Thoracic aorta endothelial cell (primary cell): ENCODE measurements around the gene CYP1A1. TPM values are rescaled to one million over a fixed set of nuclear protein-coding genes. Genes with fewer than 3 reads are reported as not detected.

Source experiments
- total RNA-seq: library from RNA; depleted of rRNA; stranded (reverse); fragments of >200 nt; gene quantifications from 2 replicates; pipeline ENCODE4 v1.2.3, GENCODE V29; 2012

CYP1A1 gene
- 0.93 and 4.5 TPM in 2 replicates for total RNA-seq

DNA sequence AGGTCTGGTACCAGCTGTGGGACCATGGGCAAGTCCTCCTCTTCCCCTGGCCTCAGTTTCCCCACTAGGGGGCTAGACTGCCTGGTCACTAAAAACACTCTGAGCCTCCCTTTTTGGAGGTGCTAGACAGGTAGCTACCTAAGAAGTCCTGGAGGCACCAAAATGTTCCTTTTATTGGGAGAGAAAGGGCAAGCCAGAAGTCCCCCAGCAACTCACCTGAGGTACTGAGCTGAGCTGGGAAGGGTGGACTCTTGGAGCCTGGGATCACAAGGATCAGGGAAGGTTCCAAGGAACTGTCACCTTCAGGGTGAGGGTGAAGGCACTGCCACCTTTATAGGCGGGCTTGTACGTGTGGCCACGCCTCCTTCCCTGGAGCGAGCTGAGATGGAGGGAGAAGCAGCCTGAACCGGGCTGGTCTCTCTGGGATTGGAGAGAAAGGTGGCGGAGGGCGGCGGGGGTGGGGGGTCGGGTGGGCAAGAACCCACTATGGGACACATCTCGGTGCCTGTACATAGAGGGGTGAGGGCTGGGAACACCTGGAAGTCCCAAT lies at the start of gene CYP1A1:
Gene CYP1A1 (minus strand): TSS at position 304 of the 550 bp plus-strand sequence. CDS start 2,431 bp downstream, outside the sequence.

DNA sequence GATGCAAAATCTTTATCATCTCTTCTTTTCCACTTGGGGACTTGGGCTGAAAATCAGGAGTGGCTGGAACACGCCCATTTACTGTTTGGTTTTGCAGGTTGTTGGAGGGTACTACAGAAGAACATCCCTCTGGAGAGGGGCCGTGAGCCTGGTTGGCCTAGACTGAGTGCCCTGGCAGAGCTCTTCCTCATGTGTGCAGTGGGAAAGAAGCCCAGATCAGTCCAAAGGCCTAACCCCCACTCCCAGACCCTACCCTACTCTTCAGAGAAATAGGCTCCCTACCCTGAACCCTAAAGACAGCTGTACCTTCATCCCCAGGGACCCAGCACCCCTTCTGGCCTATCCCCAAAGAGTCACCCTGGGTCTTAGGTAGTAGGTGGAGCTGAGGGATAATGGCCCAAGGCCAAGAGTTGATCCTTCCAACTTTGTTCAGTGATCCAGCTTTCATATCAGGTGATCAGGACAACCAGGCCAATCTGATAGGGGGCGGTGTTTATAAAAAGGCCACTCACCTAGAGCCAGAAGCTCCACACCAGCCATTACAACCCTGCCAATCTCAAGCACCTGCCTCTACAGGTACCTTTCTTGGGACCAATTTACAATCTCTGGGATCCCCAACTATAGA lies 23.1 kb upstream of the CYP1A1 start, which contains the start of gene CYP1A2:
Gene CYP1A2 (plus strand): TSS at position 524 of the 625 bp plus-strand sequence. CDS start 894 bp downstream, outside the sequence.

DNA sequence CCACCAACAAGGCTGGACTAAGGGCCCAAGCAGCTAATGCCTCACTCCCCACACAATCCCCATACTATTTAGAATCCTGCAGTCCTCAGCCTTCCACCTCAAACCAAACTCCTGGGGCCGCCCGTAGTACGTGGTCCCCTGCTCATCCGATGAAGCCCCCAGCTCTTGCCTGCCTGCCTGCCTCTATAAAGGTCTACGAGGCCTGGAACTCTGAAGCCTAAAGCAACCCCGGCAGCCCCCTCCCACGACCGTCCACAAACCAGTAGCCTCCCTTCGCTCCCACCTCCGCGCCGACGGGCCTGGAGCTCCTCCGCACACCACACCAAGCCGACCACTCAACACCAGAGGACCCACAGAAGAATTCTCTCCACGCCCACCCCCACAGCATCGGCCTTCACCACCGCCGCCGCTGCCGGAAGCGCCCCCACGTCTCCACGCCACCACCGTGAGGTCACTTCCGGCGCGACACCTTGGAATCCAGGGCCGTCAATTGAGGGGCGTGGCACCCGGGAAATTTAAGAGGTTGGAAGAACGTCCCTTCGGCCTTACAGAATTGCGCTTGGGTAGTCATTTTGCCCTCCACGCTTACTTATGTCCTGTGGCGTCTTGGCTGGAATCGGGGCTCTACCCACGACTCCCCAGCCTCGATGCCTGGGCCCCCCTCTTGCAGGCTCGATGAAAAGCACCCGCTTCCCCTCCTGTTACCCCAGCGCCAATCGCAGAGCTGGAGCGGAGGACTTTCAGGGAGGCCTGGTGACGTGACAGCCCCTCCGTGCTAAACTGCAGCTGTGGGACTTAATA lies 29.5 kb downstream of the CYP1A1 start, which contains the start of gene EDC3:
Gene EDC3 (minus strand): TSS at position 428 of the 801 bp plus-strand sequence. CDS start 20,900 bp downstream, outside the sequence.

Other genes starting within 250 kb of the CYP1A1 start
- 4.1 and 6.5 TPM in 2 replicates for gene ARID3B, start 184.3 kb downstream of the CYP1A1 start, total RNA-seq
- gene CLK3, start 109.7 kb downstream of the CYP1A1 start, total RNA-seq, result 41.5 and 67.8 TPM in 2 replicates
- 18.3 and 20.1 TPM in 2 replicates for gene EDC3, start 29.5 kb downstream of the CYP1A1 start, total RNA-seq
- not detected in 2 replicates for gene CYP1A2, start 23.3 kb upstream of the CYP1A1 start, total RNA-seq
- gene CSK, start 56.6 kb upstream of the CYP1A1 start, total RNA-seq, result 37.5 and 47.6 TPM in 2 replicates
- gene LMAN1L, start 87.3 kb upstream of the CYP1A1 start, total RNA-seq, result under 0.01 and 0.07 TPM in 2 replicates
- gene CPLX3, start 101.1 kb upstream of the CYP1A1 start, total RNA-seq, result not detected in 2 replicates
- gene ULK3, start 117.6 kb upstream of the CYP1A1 start, total RNA-seq, result 23.4 and 23.8 TPM in 2 replicates
- gene SCAMP2, start 147.8 kb upstream of the CYP1A1 start, total RNA-seq, result 32.3 and 36.0 TPM in 2 replicates
- 55.3 and 71.4 TPM in 2 replicates for gene MPI, start 164.5 kb upstream of the CYP1A1 start, total RNA-seq
- gene FAM219B, start 181.3 kb upstream of the CYP1A1 start, total RNA-seq, result 36.8 and 37.6 TPM in 2 replicates
- 83.5 and 88.3 TPM in 2 replicates for gene COX5A, start 212.5 kb upstream of the CYP1A1 start, total RNA-seq
- 16.2 and 20.9 TPM in 2 replicates for gene RPP25, start 231.2 kb upstream of the CYP1A1 start, total RNA-seq